Epithelial cell of proximal tubule (primary cell): ENCODE data around the gene MRPS25. TPM values are rescaled to one million over a fixed set of nuclear protein-coding genes. Genes with fewer than 3 reads are reported as not detected.
A peak's percentile ranks its signal among the peaks of the same experiment; 100 is the strongest.

Experiments used
- DNase-seq: peaks from one replicate; pipeline ENCODE4 v3.0.0-alpha.2; 2011; ENCODE audit warnings: low read depth
- H3K4me3 ChIP-seq: 2 replicates; pipeline ENCODE4 v1.5.1; 2011; ENCODE audit warnings: low read depth, mild to moderate bottlenecking, low read length
- total RNA-seq: library from RNA; depleted of rRNA; stranded (reverse); fragments of >200 nt; gene quantifications from 2 replicates; pipeline ENCODE4 v1.2.3, GENCODE V29; 2015
- TF ChIP-seq, protein P1 (sequence below): conservative IDR thresholded peaks from 2 replicates; pipeline ENCODE4 v1.5.1; 2012; ENCODE audit warnings: low read depth, mild to moderate bottlenecking, low read length

MRPS25 gene
- total RNA-seq = 27.0 and 39.5 TPM in 2 replicates

DNA sequence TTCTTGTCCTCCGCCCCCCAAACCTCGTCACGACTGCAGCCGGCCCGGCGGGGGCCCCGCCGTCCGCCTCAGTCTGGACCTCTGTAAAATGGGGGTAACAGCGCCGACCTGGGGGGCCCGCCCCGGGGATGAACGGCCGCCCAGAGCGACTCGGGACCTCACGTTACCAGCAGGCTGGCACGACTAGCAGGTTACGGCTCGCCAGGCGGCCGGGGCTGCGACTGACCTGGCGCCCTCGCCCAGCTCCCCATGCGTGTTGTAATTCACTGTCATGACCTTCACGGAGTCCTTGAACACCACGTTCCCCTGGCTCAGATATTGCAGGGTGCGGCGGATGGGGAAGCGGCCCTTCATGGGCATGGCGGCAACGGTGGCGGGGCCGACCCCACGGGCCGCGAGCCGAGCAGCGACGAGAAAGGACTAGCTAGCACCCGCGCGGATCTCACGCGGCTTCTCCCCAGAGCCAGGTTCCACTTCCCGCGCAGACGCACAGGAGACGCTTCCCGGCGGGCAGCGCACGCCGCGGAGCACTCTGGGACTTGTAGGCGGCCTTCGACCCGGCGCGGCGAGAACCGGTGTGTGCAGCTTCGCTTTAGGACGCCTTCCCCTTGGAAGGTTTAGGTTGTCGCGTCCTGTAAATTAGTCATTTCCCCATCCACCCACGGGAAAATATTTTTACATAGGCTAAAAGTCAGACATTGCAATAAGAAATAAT lies at the start of gene MRPS25:
MRPS25 (minus strand) TSS at position 481 of the 715 bp plus-strand sequence; CDS start at position 360, 121 bp downstream.
- peak within 1 kb of the TSS; percentile 94 for H3K4me3 ChIP-seq
- peak; percentile 43 for DNase-seq
- TF ChIP-seq, protein P1, sequence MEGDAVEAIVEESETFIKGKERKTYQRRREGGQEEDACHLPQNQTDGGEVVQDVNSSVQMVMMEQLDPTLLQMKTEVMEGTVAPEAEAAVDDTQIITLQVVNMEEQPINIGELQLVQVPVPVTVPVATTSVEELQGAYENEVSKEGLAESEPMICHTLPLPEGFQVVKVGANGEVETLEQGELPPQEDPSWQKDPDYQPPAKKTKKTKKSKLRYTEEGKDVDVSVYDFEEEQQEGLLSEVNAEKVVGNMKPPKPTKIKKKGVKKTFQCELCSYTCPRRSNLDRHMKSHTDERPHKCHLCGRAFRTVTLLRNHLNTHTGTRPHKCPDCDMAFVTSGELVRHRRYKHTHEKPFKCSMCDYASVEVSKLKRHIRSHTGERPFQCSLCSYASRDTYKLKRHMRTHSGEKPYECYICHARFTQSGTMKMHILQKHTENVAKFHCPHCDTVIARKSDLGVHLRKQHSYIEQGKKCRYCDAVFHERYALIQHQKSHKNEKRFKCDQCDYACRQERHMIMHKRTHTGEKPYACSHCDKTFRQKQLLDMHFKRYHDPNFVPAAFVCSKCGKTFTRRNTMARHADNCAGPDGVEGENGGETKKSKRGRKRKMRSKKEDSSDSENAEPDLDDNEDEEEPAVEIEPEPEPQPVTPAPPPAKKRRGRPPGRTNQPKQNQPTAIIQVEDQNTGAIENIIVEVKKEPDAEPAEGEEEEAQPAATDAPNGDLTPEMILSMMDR = no peak

GRCh38 chr3:15113884-15114283 lies 48.8 kb upstream of the MRPS25 start:
- no peak for DNase-seq
- TF ChIP-seq, protein P1 = no peak
- no peak overlapping the region for H3K4me3 ChIP-seq

DNA sequence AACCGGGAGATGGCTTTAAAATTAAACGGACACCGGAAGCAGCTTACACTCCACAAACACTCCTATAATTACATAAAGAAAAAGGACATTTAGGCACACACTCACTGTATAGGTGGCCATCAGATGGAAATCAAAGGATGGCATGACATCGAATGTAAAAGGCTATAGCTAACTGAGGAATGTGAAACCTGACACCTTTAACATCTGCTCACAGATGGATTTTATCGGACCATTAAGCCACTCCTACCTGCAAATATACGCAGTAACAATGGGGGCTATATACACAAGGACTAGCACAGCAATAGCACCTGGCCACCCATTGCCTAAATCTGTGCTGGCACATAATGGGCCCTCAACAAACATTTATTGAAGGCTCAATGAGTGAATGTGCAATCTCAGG lies 48.4 kb upstream of the MRPS25 start:
- no peak overlapping the region for H3K4me3 ChIP-seq
- TF ChIP-seq, protein P1 = no peak

DNA sequence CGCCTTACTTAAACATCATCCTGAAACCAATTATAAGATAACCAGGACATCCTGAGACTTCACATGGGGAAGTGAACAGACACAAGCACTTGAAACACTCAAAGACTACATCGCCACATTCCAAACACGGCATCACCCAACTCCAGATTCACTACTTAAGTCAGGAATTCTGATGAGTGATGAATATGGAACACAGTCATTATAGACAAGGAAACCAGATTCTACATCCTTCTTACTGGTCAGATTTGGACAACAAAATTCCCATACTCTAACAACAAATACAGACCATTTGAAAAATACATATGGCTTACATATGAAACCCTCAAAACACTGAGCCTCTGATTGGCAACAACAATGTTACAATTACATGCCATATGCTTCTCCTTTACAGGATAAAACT lies 46.9 kb upstream of the MRPS25 start:
- TF ChIP-seq, protein P1 = no peak
- no peak overlapping the region for H3K4me3 ChIP-seq
- no peak for DNase-seq

More for the DNA sequence above, 48.4 kb upstream of the MRPS25 start:
- DNase-seq = no peak

GRCh38 chr3:15110206-15110605 lies 45.1 kb upstream of the MRPS25 start:
- TF ChIP-seq, protein P1 = no peak
- DNase-seq = no peak
- no peak overlapping the region for H3K4me3 ChIP-seq

DNA sequence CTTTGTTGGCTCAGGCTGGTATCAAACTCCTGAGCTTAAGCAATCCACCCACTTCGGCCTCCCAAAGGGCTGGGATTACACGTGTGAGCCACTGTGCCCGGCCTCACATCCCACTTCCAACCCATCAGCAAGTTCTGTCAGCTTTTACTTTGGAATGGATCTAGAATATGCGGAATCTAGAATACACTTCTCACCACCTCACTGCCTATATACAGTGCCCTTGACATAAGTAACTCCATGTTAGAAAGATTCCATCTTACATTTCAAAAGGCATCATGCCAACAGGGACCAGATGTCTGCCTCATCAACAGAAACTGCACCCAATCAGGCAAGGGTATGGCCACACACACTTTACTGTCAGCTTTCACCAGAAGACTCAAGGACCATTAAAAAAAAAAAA lies 43.8 kb upstream of the MRPS25 start:
- TF ChIP-seq, protein P1 = no peak
- no peak for DNase-seq
- no peak overlapping the region for H3K4me3 ChIP-seq

DNA sequence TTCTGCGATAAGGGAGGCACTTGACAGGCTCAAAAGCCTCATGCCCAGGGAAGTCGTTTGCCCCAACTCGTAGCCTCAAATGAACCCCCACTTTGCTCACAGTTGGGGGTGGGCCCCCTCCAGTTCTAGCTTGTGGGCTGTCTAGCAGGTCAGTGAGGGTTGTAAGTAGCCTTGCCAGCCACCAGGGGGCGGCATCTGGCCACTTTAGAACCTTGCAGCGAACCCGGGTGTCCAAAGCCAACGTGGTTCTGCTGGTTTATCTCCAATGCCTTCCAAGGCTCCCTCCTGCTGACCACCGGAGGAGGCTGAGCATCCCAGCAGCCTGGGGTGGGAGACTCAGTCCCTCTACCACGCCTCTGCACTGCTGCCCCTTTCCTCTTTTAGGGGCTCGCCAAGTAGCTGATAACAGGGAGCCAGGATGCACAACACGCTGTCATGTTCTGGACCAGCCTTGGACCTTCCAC lies 43.0 kb upstream of the MRPS25 start:
- TF ChIP-seq, protein P1 = peak; percentile 89
- no peak for DNase-seq
- no peak overlapping the region for H3K4me3 ChIP-seq
